GM10248 (cell line): Measurements from ENCODE around the gene NTPCR.

Experiments used
- CTCF ChIA-PET: fragments of 300-600 bp; sonication (Branson Sonifier 250); formaldehyde crosslinking; extraction: SDS; loops from one replicate; lab custom pipeline; 2021; ENCODE audit warnings: antibody characterized with exemption; lab: Yijun Ruan, JAX
- POLR2A ChIA-PET: fragments of 350-650 bp; sonication (Branson Sonifier 250); formaldehyde crosslinking; extraction: SDS; loops from one replicate; lab custom pipeline; 2020; ENCODE audit warnings: antibody characterized with exemption; lab: Yijun Ruan, JAX
- DNase-seq: peaks from one replicate; pipeline ENCODE4 v3.0.0; 2012; ENCODE audit errors: extremely low spot score
- CTCF ChIP-seq: IDR thresholded peaks from 2 replicates; pipeline ENCODE4 v1.5.1; 2012; ENCODE audit warnings: mild to moderate bottlenecking, low read depth; ENCODE audit errors: extremely low read depth, missing control alignments, control extremely low read depth

NTPCR gene

GRCh38 chr1:232986527-232986922 lies 36.1 kb downstream of the NTPCR start:
- POLR2A ChIA-PET, result no interaction called here
- no peak for TF ChIP-seq CTCF
- no peak for DNase-seq
- CTCF ChIA-PET, result interaction anchor here (1.1 to 1.4 kb wide), 2 partner anchors 22 to 38 kb away, joined by 3 read pairs; no protein-coding TSS in a partner anchor

GRCh38 chr1:232987046-232987773 lies 36.8 kb downstream of the NTPCR start:
- POLR2A ChIA-PET, result no interaction called here
- DNase-seq, result no peak
- no peak for TF ChIP-seq CTCF
- CTCF ChIA-PET, result interaction anchor here (1.1 kb wide), 1 partner anchor 37 kb away, joined by 3 read pairs; no protein-coding TSS in a partner anchor

GRCh38 chr1:232987774-232988140 lies 37.3 kb downstream of the NTPCR start:
- no peak for TF ChIP-seq CTCF
- ChIA-PET POLR2A (no interaction called here), CTCF (no interaction called here)
- DNase-seq, result no peak

- POLR2A ChIA-PET, result no interaction called here
- no peak for DNase-seq
- no peak for TF ChIP-seq CTCF
- CTCF ChIA-PET, result interaction anchor here (1.3 kb wide), 1 partner anchor 18 kb away, joined by 3 read pairs; no protein-coding TSS in a partner anchor
Measured at GRCh38 chr1:232988572-232989040, 38.2 kb downstream of the NTPCR start.

GRCh38 chr1:232990176-232991128 lies 40.0 kb downstream of the NTPCR start:
- CTCF ChIA-PET, result interaction anchor here (1.3 to 2.8 kb wide), 2 partner anchors 10 to 50 kb away, joined by 4 to 11 read pairs; no protein-coding TSS in a partner anchor
- DNase-seq, result no peak
- POLR2A ChIA-PET, result no interaction called here
- TF ChIP-seq CTCF, result no peak

- TF ChIP-seq CTCF, result no peak
- CTCF ChIA-PET, result interaction anchor here (1.1 to 2.8 kb wide), 3 partner anchors 9 to 50 kb away, joined by 3 to 11 read pairs (median 4); no protein-coding TSS in a partner anchor
- POLR2A ChIA-PET, result no interaction called here
- no peak for DNase-seq
Measured at GRCh38 chr1:232991238-232991637, 40.8 kb downstream of the NTPCR start.
